Ovary (tissue), 9 donors: ENCODE results near the gene MORN1. TPM values are rescaled to one million over a fixed set of nuclear protein-coding genes. Genes with fewer than 3 reads are reported as not detected.

Experiments used
- DNase-seq, 5 donors: peaks; one replicate each; pipeline ENCODE4 v3.0.0-alpha.2; 2019 to 2020
- H3K27ac ChIP-seq, 2 donors: fragments of 200-600 bp; one replicate each; pipeline versions ENCODE4 v1.5.1 to v1.8.0; 2019 to 2022
- H3K27me3 ChIP-seq: fragments of 200-600 bp; one replicate; pipeline ENCODE4 v1.8.0; 2022
- H3K36me3 ChIP-seq: fragments of 200-600 bp; sonication (generic); one replicate; pipeline ENCODE4 v1.5.1; 2019
- H3K4me1 ChIP-seq: one replicate; pipeline ENCODE4 v1.8.1; 2013; ENCODE audit warnings: mild to moderate bottlenecking, moderate library complexity; ENCODE audit not compliant: insufficient read depth
- H3K4me3 ChIP-seq: fragments of 200-600 bp; sonication (generic); one replicate; pipeline ENCODE4 v1.5.1; 2017
- H3K9me3 ChIP-seq, 2 donors: fragments of 200-600 bp in 1 of 2; sonication (generic) in 1 of 2; one replicate each; pipeline versions ENCODE4 v1.5.1 to v1.8.1; 2013 to 2019; ENCODE audit warnings: mild to moderate bottlenecking in 1 of 2, moderate library complexity in 1 of 2
- CTCF ChIP-seq, 3 donors: fragments of 450-650 bp in 2 of 3; fragments of 200-600 bp in 1 of 3; IDR thresholded peaks; one replicate each; pipeline versions ENCODE4 v1.5.1 to v1.8.0; 2016 to 2022; ENCODE audit warnings: antibody characterized with exemption in 3 of 3, mild to moderate bottlenecking in 1 of 3
- EP300 ChIP-seq: sonication (generic); formaldehyde crosslinking; IDR thresholded peaks from one replicate; pipeline ENCODE4 v1.6.1; 2017; ENCODE audit warnings: antibody characterized with exemption
- POLR2A ChIP-seq: fragments of 450-650 bp; IDR thresholded peaks from one replicate; pipeline ENCODE4 v1.6.1; 2017; ENCODE audit warnings: antibody characterized with exemption, mild to moderate bottlenecking, moderate library complexity
- WGBS, 3 donors: extraction: QIAGEN DNeasy Blood & Tissue Kit in 1 of 3; methylation state at CpG; one replicate each; pipeline versions ENCODE4 v1.1.5 to v1.1.7; 2013 to 2017; 5-methylcytosine and 5-hydroxymethylcytosine counted together
- intact Hi-C, 4 donors: fragments of 100-400 bp; cut with DNase I; formaldehyde crosslinking; loops; one replicate each; pipeline versions ENCODE4 v1.11.0 to v1.15.1; 2022 to 2023
- polyA plus RNA-seq, 2 donors: library from polyadenylated mRNA; stranded (reverse); fragments of 200-250 nt in 1 of 2; fragments of 350-450 nt in 1 of 2; fragmentation: Illumina TruSeq in 1 of 2; extraction: RNeasy Lipid Tissue Mini Kit (QIAGEN cat#74804) in 1 of 2; gene quantifications; one replicate each; pipeline ENCODE4 v1.2.3, GENCODE V29; 2013 to 2014
- total RNA-seq, 7 donors: library from RNA; depleted of rRNA in 2 of 7; stranded (reverse); fragments of >200 nt in 2 of 7; fragmentation: NEBNext Ultra II Directional in 3 of 7; extraction: Animal tissue kit (Norgen Biotek cat#: 25700) in 3 of 7; gene quantifications; one replicate each; pipeline versions ENCODE4 v1.1.0 to v1.2.4, GENCODE V29; 2016 to 2023
- donor health status: DM: no; HTN: no; CAD: no; lungs with moderate emphysema.
- donor health status: DM: no; HTN: no; CAD: no.
- donor health status: Bipolar disorder and iron deficiency.
- donor health status: DM: yes; HTN: yes; CAD: no.
- donor health status: DM: no; HTN: no; CAD: no.
- donor health status: DM: yes; HTN: yes; CAD: no.

Gene MORN1
- total and polyA plus RNA-seq, 9 donors, result 1.7 to 24.2 (median 17.7) TPM

- 53 to 72% (median 66%) methylated on average over 9 of the region's 9 CpGs for WGBS, 3 donors
- peaks cover 0 to 2% of the 10 kb centered on the region in 2 donors for H3K9me3 ChIP-seq
- intact Hi-C loops, result no loop called here
Measured at GRCh38 chr1:2435091-2435490, 43.7 kb upstream of the MORN1 start.

GRCh38 chr1:2433936-2434655 is 42.7 kb upstream of the MORN1 start:
- Histone ChIP-seq H3K27ac (no peak overlapping the region), H3K4me1 (no peaks in the 10 kb centered on the region), H3K4me3 (no peak overlapping the region), H3K9me3 (peaks cover 0 to 10% of the 10 kb centered on the region in 2 donors), H3K27me3 (no peaks in the 10 kb centered on the region), H3K36me3 (no peaks in the 10 kb centered on the region)
- intact Hi-C loops, result no loop called here
- 17 to 47% (median 37%) methylated on average over 16 to 34 of the region's 34 CpGs for WGBS, 3 donors
- no peak for DNase-seq
- no peak for TF ChIP-seq CTCF (IDR thresholded peaks at IDR 0.05)
- TF ChIP-seq POLR2A, result no peak
- TF ChIP-seq EP300, result no peak

More at GRCh38 chr1:2435091-2435490, 43.7 kb upstream of the MORN1 start:
- no peak for TF ChIP-seq POLR2A
- Histone ChIP-seq H3K36me3 (no peaks in the 10 kb centered on the region), H3K27ac (no peak overlapping the region), H3K4me1 (no peaks in the 10 kb centered on the region), H3K4me3 (no peak overlapping the region), H3K27me3 (no peaks in the 10 kb centered on the region)
- DNase-seq, result no peak

DNA sequence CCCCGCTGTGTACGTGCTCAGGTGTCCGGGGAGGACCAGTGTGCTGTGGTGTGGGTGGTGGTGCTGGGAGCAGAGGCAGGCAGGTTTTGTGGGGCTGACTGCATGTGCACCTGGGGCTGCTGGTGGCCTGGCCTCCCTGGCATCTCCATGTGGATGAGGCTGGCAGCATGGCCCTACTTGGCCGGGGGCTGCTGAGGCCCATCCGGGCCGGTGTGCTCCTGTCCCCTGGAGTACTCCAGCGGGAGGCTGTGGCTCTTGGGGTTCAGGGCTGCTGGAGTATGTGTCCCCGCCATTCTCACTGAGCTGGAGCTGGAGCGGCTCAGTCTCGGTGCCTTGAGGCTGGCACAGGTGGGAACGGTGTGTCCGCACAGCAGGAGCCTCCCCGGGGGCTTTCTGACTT is 41.8 kb upstream of the MORN1 start:
- no peak for DNase-seq
- Histone ChIP-seq H3K4me1 (no peaks in the 10 kb centered on the region), H3K9me3 (peaks cover 0 to 10% of the 10 kb centered on the region in 2 donors), H3K27ac (no peak overlapping the region), H3K36me3 (no peaks in the 10 kb centered on the region), H3K4me3 (no peak overlapping the region), H3K27me3 (no peaks in the 10 kb centered on the region)
- 56 to 64% (median 57%) methylated on average over 13 of the region's 13 CpGs for WGBS, 3 donors
- intact Hi-C loops, result no loop called here
- TF ChIP-seq EP300 (no peak), CTCF (IDR thresholded peaks at IDR 0.05) (no peak), POLR2A (no peak)

- no peaks in the 10 kb centered on the region for H3K27me3 ChIP-seq
- 7 to 13% (median 9%) methylated on average over 10 to 16 of the region's 16 CpGs for WGBS, 3 donors
Measured at GRCh38 chr1:2432441-2432844, 41.1 kb upstream of the MORN1 start.

More at GRCh38 chr1:2432441-2432844, 41.1 kb upstream of the MORN1 start:
- H3K27ac ChIP-seq, result no peak overlapping the region
- no peaks in the 10 kb centered on the region for H3K36me3 ChIP-seq
- no peak overlapping the region for H3K4me3 ChIP-seq
- H3K4me1 ChIP-seq, result no peaks in the 10 kb centered on the region
- TF ChIP-seq CTCF (IDR thresholded peaks at IDR 0.05), result no peak
- TF ChIP-seq EP300, result no peak
- no peak for TF ChIP-seq POLR2A
- intact Hi-C loops, result no loop called here
- no peak for DNase-seq
- peaks cover 0 to 10% of the 10 kb centered on the region in 2 donors for H3K9me3 ChIP-seq
